NCI-H82 treated with DMSO at 0.1 percent for 48 hours (cell line): ENCODE results near the gene ANKS1B.

ENCODE experiments used
- DNase-seq: peaks from one replicate; lab custom pipeline; 2025; ENCODE audit not compliant: unreplicated experiment; lab: John Stamatoyannopoulos, UW

ANKS1B gene

DNA sequence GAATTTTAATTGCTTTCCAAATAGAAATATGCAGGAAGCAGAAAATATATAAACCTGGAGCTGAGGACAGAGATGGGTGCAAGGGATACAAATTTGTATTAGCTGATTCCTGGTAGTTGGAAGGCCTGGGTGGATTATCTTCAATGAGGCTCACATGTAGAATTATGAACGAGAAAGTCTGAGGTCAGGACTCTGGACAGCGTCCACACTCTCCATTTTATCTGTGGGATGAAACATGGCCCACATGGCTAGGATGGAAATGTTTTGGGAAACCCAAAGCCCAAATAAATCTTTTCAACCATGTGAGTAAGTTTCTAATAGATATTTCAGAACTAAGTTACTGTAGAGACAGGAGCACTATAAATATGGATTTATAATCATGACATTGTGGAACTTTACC, 1083.5 kb downstream of the ANKS1B start:
- DNase-seq: no peak

DNA sequence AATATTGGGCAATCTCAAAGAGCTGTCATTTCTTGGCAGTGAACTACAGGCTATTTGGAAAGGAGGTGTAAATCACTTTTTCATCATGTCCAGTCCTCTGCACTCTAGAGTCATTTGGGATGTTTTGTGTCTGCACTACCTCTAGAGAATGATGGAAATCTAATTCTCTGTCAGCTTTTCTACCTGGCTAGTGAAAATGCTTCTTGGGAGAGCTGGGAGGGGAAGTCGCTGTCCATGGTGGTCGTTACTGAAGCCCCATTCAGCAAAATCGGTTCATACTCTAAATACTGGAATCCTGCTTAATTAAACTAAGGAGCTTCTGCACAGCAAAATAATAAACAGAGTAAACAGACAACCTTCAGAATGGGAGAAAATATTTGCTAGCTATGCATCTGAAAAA, 1087.8 kb downstream of the ANKS1B start:
- DNase-seq: no peak

DNA sequence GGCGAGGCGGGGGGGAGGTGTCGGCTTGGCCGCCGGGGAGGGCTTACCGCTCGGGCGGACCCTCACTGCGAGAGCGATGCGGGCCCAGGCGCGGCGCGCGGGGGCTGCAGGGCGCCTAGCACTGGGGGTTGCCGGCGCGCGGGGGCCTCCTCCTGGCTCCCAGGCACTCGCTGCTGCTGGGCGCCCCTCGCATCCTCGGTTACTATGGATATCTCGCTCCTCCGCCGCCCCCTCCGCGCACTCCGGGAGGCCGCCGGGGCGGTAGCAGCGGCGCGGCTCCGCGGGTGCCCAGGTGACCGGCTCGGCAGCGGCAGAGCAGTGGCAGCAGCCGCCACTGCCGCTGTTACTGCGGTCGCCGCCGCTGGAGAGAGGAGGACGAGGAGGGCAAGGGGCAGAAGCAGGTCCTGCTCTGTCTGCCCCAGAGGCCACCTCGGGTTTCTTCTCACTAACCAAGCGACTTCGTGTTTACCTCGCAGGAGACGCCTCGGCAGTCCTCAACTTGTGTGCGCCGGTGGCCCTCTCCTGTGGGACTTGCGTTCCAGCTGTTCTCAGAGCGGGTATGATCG, 1089.6 kb downstream of the ANKS1B start:
- no peak for DNase-seq

DNA sequence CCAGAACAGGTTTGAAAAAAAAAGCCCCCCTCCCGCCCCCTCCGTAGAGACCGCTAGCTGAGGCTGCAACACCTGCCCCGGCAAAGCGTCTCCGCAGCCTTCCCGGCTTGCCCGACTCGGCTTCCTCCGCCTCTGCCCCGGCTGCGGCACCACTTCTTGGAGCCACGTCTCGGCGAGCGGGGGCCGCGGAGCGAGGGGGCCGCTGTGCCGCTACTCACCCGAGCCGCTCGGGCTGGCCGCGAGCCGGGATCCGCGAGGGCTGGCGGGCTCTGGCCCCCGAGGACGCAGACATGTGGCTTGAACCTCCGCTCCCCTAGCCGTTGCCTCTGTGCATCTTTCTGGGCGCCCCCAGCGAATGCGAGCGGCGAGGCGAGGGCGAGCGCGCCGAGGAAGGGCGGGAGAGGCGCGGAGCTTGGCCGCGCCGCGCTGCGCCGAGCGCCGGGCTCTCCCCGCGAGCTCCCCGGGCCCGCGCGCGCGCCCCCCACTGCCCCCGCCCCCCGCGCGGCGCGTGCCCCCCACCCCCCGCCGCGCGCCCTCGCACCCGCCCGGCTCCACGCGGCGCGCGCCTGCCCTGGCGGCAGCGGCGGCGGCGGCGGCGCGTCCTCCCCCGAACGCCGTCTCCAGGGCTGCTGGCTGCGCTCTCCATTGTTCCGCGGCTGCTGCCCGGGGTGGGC, 1090.2 kb downstream of the ANKS1B start:
- DNase-seq: no peak

DNA sequence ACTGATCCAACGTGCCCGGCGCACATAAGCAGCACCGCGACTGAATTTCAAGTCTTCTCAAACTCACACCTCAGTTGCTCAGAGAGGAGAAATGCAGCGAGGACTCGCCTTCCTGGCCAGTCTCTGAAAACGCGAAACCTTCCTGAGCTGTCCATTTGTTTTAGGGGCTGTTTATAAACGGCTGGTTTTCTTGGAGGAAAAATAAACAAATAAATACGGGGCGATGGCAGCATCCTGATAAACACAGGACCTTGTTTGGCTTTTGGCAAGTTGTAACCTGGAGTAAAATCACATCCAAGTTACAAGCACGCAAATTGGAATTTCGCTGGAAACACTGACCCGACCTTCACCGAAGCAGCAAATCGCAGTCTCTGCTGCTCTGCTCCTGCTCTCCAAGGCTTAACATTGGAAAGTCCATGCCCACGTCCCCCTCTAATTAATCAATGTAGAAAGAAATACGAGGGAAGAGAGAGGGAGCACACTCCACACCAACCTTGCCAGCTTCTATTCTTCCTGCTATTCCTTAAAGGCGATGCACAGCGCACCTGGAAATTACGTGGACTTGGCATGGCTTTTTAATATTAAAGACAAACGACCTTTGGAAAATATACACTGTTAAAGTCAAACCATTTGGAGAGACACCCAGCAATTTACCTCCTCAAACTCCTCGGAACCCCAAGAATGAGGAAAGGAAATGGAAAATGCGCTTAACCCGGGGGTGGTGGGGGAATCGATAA, 1090.9 kb downstream of the ANKS1B start:
- DNase-seq: no peak

DNA sequence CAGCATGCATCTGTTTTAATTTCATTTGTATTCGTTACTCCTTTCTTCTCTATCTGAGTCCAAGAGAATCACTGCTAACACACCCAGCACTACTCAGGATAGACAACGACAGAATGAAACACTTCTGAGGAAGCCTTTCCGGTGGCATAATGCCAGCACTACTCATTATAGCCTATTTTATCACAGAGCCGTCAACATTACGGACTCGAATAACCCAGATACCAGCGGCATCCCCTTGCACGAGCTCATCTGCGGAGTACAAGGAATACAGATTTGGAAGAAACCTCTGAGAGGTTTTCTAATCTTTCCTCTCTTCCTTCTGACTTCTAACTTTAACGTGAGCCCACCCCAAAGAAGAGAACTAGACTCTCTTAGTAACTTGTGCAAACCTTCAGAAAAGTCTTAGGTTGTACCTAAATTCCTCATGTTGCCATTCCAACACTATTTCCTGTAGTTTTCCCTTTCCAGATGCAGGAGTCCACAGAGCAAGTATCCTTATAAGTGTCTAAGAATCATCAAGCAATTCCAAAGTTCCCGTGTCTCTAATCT, 1091.5 kb downstream of the ANKS1B start:
- DNase-seq: no peak

DNA sequence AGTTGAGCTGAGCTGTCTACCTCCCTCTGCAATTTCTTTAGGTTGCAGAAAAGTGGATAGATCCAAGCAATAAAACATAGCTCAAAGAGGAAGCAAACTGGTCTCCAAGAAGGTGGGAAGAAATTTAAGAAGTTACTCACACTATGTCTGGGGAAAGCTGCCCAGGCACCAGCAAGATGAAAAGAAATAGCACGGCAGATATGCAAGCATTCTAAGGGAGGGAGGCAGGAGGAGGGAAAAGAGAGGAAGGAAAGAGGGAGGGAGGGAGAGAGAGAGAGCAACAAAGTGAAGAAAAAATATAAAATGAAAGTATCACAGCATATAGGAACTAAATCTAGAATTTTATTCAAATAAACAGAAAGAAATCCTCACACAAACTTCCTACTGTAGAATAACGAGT, 1099.0 kb downstream of the ANKS1B start:
- no peak for DNase-seq

DNA sequence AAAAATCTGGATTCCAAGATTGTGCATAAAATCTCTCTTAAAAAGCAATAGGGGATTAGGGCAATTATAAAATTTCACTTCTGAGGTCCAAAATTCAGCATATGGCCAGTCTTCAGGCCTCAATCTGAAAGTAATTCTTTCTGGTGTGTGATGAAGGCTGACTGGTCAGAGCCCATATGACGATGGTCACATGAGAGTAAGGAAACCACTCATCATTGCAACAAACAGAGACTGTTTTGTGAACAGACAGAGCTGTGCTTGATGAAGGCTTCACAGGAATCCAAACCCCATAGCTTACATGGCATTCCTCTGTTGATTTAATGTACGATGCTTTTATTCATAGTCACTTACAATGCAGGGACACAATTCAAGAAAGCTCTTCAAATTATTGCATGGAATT, 1101.5 kb downstream of the ANKS1B start:
- no peak for DNase-seq

DNA sequence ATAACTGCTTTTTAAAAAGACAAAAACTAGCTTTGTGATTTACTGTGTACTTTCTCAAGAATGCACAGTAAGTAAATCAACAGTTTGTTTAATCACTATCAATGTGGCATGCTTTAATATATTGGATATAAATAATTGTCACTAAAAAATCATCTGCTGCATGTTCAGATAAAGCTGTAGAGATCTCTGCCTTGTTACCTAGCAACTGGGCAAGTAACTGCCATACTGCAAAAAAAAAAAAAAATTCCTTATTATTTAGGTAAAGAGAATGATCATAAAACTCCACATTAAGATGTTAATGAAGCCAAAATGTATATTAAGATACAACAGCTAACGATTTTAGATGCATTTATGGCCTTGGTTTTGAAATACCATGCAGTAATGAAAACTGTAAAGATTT, 1102.2 kb downstream of the ANKS1B start:
- DNase-seq: no peak

DNA sequence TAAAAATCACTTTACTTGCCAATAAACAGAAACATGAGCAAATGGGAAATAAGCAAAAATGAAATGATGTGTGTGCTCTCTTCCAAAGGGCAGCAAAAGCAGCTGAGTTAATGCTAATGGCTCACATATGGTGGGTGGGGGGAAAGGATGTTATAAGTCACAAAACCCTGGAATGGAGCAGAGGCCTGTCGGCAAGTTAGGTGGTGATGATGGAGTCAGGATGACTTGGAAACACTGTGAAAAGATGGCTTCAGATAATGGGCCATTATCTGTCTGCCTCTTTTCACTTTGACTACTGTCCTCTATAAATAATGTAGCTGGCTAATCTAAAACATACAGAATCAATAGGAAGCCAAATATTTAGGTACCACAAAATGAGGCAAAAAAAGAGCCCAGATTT, 1111.0 kb downstream of the ANKS1B start:
- DNase-seq: no peak

DNA sequence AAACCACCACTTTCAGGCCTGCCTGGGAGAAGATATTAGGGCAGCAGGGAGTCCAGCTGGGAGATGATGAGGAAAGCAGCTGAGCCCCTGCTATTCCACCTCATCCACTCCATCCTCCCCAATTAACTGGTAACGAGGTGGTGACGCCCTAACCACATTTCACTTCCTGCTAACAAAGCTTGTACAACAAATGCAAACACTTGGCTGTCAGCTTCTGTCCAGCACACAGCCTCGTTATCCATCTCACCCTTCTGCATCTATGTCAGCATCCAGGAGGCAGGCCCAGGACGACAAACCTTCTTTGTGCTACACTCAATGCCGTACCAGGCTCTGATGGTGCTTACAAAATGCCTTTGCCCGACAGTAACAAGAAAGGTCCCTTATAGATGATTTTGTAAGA, 1114.2 kb downstream of the ANKS1B start:
- no peak for DNase-seq

DNA sequence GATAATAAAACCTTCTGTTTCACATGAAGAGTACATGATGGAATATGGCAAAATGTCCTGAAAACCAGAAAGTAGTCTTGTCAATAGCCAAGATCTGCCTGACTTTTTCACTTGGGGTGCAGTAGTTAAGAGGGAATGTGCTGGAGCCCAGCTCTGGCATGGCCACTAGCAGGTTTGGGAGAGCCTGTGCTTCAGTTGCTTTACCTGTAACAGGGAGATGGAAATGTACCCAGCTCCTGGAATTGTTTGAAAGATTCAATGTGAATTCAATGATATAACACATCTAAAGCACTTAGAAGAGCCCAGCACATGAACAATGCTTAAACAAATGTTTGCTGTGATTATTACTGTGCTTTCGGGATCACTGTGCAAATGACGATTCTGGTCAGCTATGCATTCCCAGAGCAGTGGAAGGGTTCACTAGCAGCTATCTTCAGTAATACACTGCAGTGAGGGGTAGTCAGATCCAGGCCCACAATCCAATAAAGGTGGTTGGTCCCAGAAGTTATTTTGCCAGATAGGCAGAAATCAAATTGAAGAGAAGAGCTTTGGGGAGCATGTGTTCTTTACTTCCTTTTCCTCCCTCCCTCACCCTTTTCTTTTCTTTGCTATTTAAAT, 1114.7 kb downstream of the ANKS1B start:
- DNase-seq: no peak

DNA sequence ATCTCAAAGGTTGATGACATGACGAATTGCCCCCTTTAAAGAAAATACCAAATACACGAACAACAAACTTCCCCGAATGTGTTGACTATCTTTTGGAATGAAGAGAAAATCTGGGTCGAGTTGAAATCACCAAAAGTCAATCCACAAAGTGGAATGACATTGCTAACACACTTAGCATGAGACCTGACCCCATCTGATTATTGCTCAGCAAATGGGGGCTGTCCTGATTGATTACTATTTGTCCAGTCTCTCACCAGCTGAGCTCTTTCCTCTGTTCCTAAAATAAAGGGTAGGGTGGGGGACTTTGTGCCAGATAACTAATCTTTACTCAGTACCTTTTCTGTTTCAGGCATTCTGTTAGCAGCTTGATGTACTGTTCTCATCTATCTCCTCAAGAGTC, 1116.2 kb downstream of the ANKS1B start:
- DNase-seq: no peak

DNA sequence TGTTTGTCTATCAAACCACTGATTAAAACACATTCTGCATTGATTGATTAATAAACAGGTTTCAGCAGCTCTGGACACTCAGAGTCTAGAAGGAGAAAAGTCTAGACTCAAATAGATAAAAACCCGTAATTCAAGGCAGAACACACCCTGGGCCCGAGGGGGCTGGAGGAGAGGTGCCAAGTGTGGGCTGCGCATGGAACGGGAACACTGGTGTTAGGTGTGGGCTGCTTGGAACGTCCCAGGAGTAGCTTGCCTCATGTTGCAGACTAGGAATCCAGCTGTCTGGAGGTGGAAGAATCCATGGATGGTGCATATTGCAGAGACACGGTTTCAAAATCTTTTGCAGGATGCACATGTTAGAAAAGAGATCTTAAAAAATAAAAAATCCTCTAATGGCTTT, 1116.7 kb downstream of the ANKS1B start:
- DNase-seq: no peak

DNA sequence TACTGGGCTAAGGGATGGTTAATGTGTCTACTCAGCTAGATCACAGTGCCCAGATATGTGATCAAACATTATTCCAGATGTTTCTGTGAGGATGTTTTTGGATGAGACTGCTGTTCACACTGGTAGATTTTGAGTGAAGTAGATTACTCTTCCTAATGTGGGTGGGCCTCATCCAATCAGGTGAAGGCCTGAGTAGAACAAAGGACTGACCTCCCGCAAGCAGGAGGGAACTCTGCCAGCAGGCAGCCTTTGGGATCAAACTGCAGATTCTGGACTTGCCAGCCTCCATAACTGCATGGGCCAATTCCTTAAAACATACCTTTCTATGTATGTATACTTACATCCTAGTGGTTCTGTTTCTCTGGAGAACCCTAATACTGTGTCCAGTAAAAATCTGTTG, 1120.4 kb downstream of the ANKS1B start:
- DNase-seq: no peak

DNA sequence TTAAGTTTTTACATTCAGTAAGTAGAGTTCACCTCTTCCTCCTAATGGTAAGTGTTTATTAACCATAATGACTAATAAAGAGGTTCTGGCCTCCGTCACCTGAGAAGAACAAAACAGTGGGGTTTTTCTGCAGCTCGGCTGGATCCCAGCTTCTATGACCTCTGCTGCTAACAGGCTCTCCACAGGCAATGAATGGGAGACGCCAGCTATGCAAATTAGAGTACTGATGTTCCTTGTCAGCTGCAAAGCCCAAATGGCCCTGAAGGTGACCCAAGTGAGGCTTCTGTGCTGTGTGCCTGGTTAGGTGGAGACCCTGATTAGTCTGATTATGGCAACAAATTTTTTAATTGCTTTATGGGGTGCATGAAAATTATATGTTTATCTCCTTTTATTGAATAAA, 1121.6 kb downstream of the ANKS1B start:
- DNase-seq: no peak

DNA sequence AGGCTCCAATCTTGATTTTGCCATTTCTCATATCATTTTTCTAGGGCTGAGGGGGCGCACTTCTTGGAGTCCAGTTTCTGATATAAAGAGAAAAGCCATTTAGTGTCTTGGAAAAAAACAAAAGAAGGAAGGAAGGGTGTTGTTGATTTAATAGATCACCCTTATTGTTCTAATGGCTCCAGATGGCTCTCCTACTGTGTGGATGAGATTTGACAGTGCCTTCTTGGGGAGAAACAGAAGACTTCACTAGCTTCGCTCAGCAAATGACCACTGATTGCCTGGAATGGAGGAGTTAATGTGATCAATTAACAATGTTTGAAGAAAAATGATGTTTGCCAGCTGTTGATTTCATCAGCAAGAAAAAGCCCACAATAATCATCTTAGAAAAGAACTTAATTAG, 1123.5 kb downstream of the ANKS1B start:
- DNase-seq: no peak

DNA sequence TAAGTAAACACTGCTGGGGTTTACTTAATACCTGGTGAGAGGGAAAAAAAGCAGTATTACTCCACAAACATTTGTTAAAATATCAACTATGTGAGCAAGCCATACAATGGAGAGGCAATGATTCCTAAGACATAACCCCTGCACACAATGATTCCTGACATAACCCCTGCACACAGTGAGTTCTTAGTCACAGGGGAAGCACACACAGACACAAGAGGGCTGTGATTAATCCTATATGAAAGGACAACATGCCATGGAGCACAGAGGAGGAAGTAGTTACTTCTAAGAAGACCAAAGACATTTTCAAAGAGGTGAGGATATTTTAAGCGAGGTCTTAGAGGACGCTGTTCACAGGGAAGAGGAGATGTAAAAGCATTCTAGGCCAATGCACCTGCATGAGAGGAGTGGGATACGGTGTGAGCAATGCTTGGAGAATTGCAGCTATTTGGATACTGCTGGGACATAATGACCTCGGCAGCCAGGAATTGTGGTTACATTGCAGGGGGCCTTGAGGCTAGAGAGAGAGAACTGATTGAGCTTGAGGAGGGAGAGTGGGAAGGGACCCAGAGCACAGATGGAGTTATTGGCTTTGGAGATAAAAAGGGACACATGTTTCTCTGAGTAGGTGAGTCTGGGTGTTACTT, 1127.7 kb downstream of the ANKS1B start:
- no peak for DNase-seq

DNA sequence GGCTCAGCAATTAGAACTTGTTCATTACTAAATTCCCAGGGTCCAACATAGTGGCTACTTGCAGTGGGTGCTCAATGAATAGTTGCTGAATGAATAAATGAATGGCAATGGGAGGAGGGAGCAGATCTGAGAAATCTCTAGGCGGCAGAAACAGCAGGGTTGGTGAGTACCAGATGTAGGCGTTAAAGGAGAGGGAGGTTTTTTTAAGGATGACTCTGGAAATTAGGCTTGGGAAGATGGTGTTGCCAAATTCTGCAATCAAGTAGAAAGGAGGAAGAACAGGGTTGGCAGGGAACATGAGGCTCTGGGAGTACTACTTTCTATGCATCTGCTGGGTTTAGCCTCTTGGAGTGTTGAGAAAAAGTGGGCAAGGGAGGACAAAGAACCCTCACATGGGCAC, 1132.6 kb downstream of the ANKS1B start:
- no peak for DNase-seq

DNA sequence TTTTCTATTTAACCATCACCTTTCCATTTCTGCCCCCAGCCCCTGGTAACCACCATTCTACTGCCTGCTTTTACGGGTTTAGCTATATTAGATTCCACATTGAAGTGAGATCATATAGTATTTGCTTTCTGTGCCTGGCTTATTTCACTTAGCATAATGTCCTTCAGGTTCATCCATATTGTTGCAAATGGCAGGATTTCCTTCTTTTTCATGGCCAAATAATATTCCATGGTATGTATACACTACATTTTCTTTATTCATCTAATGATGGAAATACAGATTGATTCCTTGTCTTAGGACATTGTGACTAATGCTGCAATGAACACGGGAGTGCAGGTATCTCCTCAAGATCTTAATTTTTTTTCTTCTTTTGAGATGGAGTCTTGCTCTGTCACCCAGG, 1137.5 kb downstream of the ANKS1B start:
- no peak for DNase-seq

DNA sequence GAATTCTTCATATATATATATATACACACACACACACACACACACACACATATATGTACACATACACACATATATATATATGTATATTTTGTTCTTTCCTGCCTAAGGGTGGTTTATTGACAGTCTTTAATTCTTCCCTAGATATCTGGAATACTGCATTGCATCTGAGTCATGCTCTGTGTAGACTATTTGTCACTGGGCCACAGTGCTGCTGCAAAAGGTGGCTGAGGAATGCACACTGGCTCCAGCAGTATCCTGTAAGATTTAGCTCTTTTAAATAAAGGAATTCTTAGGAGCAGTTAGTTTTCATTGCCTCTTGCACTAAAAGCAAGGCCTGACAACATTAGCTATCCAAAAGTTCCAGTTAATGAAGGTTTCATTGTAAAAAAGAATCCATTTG, 1138.8 kb downstream of the ANKS1B start:
- no peak for DNase-seq
